HepG2 (cell line): ENCODE data around the gene BARX1. TPM values are rescaled to one million over a fixed set of nuclear protein-coding genes. Genes with fewer than 3 reads are reported as not detected.

Experiments
- DNMT3B ChIP-seq: conservative IDR thresholded peaks from 2 replicates; pipeline ENCODE4 v1.6.1; 2016; ENCODE audit warnings: missing biosample characterization, control low read depth
- KDM6A ChIP-seq: IDR thresholded peaks from 2 replicates; pipeline ENCODE4 v1.6.1; 2016; ENCODE audit warnings: low read depth
- SRF ChIP-seq: IDR thresholded peaks from 2 replicates; pipeline ENCODE4 v1.6.1; 2011; ENCODE audit warnings: mild to moderate bottlenecking, low read depth, low read length, moderate library complexity
- ZBTB7B ChIP-seq: sonication (generic); formaldehyde crosslinking; IDR thresholded peaks from 2 replicates; pipeline ENCODE4 v1.4.0; 2020; ENCODE audit warnings: missing genetic modification reagents
- ZMYM2 ChIP-seq: sonication (generic); formaldehyde crosslinking; IDR thresholded peaks from 2 replicates; pipeline ENCODE4 v1.8.0; 2022; ENCODE audit warnings: mild to moderate bottlenecking, missing genetic modification reagents
- ZNF17 ChIP-seq: sonication (generic); formaldehyde crosslinking; IDR thresholded peaks from 2 replicates; pipeline ENCODE4 v1.5.0; 2020; ENCODE audit warnings: mild to moderate bottlenecking, missing genetic modification reagents
- ZNF34 ChIP-seq: sonication (generic); formaldehyde crosslinking; IDR thresholded peaks from 2 replicates; pipeline ENCODE4 v1.4.0; 2020; ENCODE audit warnings: mild to moderate bottlenecking, missing genetic modification reagents, borderline replicate concordance
- ZNF75D ChIP-seq: sonication (generic); formaldehyde crosslinking; IDR thresholded peaks from 2 replicates; pipeline ENCODE4 v1.8.1; 2023; ENCODE audit warnings: missing genetic modification reagents, mild to moderate bottlenecking, borderline replicate concordance
- polyA plus RNA-seq, 8 experiments: library from polyadenylated mRNA; depleted of rRNA in 3 of 8; stranded (reverse) in 7 of 8; unstranded in 1 of 8; fragments of >200 nt; fragmentation: Illumina TruSeq in 4 of 8; extraction: Trizol in 4 of 8; gene quantifications; 2 replicates each; pipeline versions ENCODE4 v1.2.1 to v1.2.3, GENCODE V29; 2011 to 2016; ENCODE audit warnings: low read depth in 4 of 8, missing spikeins in 1 of 8, mixed read lengths in 1 of 8; ENCODE audit not compliant: insufficient read depth in 1 of 8
- total RNA-seq, 5 experiments: library from RNA; depleted of rRNA; stranded (reverse); fragments of >200 nt; fragmentation: Illumina TruSeq; extraction: Trizol; gene quantifications; 2 replicates each; pipeline ENCODE4 v1.2.3, GENCODE V29; 2016; ENCODE audit warnings: low read depth in 1 of 5
- TF ChIP-seq, protein P1 (sequence below): sonication (generic); formaldehyde crosslinking; IDR thresholded peaks from 2 replicates; pipeline ENCODE4 v1.5.0; 2020; ENCODE audit warnings: mild to moderate bottlenecking, missing genetic modification reagents, borderline replicate concordance

Gene BARX1
- total and polyA plus RNA-seq, 2 of the 13 experiments (the other 11 are each of a cell fraction or from before 2014, with no cell fraction given): not detected

DNA sequence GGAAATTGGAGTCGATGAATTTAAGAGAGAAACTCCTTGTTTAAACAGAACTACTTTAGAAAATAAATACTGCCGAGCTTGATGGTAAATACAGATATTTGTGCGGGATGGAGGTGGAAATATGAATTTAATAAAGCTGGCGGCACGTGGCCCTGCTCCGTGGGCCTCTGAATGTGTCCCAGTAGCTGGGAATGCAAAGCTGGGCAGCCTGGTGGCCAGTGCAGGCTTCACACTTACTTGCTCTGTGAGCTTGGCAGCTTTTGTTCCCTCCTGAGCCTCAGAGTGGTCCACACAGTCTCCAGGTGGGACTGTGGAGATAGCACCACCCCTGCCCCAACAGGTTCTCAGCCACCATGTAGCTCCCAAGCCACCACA, 45.9 kb downstream of the BARX1 start (continued):
- no peak for TF ChIP-seq ZNF17 (CRISPR knock-in tag)
- no peak for TF ChIP-seq ZBTB7B (CRISPR knock-in tag)
- no peak for TF ChIP-seq DNMT3B (CRISPR knock-in tag)
- no peak for TF ChIP-seq ZNF34
- no peak for TF ChIP-seq SRF
- no peak for TF ChIP-seq KDM6A (CRISPR knock-in tag)
- TF ChIP-seq, protein P1, sequence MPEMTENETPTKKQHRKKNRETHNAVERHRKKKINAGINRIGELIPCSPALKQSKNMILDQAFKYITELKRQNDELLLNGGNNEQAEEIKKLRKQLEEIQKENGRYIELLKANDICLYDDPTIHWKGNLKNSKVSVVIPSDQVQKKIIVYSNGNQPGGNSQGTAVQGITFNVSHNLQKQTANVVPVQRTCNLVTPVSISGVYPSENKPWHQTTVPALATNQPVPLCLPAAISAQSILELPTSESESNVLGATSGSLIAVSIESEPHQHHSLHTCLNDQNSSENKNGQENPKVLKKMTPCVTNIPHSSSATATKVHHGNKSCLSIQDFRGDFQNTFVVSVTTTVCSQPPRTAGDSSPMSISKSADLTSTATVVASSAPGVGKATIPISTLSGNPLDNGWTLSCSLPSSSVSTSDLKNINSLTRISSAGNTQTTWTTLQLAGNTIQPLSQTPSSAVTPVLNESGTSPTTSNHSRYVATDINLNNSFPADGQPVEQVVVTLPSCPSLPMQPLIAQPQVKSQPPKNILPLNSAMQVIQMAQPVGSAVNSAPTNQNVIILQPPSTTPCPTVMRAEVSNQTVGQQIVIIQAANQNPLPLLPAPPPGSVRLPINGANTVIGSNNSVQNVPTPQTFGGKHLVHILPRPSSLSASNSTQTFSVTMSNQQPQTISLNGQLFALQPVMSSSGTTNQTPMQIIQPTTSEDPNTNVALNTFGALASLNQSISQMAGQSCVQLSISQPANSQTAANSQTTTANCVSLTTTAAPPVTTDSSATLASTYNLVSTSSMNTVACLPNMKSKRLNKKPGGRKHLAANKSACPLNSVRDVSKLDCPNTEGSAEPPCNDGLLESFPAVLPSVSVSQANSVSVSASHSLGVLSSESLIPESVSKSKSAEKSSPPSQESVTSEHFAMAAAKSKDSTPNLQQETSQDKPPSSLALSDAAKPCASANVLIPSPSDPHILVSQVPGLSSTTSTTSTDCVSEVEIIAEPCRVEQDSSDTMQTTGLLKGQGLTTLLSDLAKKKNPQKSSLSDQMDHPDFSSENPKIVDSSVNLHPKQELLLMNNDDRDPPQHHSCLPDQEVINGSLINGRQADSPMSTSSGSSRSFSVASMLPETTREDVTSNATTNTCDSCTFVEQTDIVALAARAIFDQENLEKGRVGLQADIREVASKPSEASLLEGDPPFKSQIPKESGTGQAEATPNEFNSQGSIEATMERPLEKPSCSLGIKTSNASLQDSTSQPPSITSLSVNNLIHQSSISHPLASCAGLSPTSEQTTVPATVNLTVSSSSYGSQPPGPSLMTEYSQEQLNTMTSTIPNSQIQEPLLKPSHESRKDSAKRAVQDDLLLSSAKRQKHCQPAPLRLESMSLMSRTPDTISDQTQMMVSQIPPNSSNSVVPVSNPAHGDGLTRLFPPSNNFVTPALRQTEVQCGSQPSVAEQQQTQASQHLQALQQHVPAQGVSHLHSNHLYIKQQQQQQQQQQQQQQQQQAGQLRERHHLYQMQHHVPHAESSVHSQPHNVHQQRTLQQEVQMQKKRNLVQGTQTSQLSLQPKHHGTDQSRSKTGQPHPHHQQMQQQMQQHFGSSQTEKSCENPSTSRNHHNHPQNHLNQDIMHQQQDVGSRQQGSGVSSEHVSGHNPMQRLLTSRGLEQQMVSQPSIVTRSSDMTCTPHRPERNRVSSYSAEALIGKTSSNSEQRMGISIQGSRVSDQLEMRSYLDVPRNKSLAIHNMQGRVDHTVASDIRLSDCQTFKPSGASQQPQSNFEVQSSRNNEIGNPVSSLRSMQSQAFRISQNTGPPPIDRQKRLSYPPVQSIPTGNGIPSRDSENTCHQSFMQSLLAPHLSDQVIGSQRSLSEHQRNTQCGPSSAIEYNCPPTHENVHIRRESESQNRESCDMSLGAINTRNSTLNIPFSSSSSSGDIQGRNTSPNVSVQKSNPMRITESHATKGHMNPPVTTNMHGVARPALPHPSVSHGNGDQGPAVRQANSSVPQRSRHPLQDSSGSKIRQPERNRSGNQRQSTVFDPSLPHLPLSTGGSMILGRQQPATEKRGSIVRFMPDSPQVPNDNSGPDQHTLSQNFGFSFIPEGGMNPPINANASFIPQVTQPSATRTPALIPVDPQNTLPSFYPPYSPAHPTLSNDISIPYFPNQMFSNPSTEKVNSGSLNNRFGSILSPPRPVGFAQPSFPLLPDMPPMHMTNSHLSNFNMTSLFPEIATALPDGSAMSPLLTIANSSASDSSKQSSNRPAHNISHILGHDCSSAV (CRISPR knock-in tag): no peak
- TF ChIP-seq ZNF75D (CRISPR knock-in tag): no peak
- no peak for TF ChIP-seq ZMYM2 (CRISPR knock-in tag)
